ENCODE data around the gene MEIOB.

The MEIOB gene

GRCh38 chr16:1917056-1917664, 45.2 kb upstream of the MEIOB start:
- in situ Hi-C loops (cut with MboI; ENCODE audit: low sequenced_read_pairs, unreplicated experiment) = no loop called here
- no peak for TF ChIP-seq CTCF (IDR thresholded peaks at IDR 0.05; ENCODE audit: borderline replicate concordance, control extremely low read depth, extremely low read depth, insufficient read depth, missing control alignments)
- no peak for DNase-seq (ENCODE audit: low spot score)

GRCh38 chr16:1916640-1916990, 44.7 kb upstream of the MEIOB start:
- no peak for DNase-seq (ENCODE audit: low spot score)
- in situ Hi-C loops (cut with MboI; ENCODE audit: low sequenced_read_pairs, unreplicated experiment) = no loop called here
- TF ChIP-seq CTCF (IDR thresholded peaks at IDR 0.05; ENCODE audit: borderline replicate concordance, control extremely low read depth, extremely low read depth, insufficient read depth, missing control alignments) = no peak

GRCh38 chr16:1915732-1916639, 44.0 kb upstream of the MEIOB start:
- DNase-seq (ENCODE audit: low spot score) = no peak
- in situ Hi-C loops (cut with MboI; ENCODE audit: low sequenced_read_pairs, unreplicated experiment) = no loop called here
- TF ChIP-seq CTCF (IDR thresholded peaks at IDR 0.05; ENCODE audit: borderline replicate concordance, control extremely low read depth, extremely low read depth, insufficient read depth, missing control alignments) = no peak

GRCh38 chr16:1914988-1915387, 43.0 kb upstream of the MEIOB start:
- in situ Hi-C loops (cut with MboI; ENCODE audit: low sequenced_read_pairs, unreplicated experiment) = no loop called here
- no peak for DNase-seq (ENCODE audit: low spot score)
- TF ChIP-seq CTCF (IDR thresholded peaks at IDR 0.05; ENCODE audit: borderline replicate concordance, control extremely low read depth, extremely low read depth, insufficient read depth, missing control alignments) = no peak

- no peak for TF ChIP-seq CTCF (IDR thresholded peaks at IDR 0.05; ENCODE audit: borderline replicate concordance, control extremely low read depth, extremely low read depth, insufficient read depth, missing control alignments)
- no peak for DNase-seq (ENCODE audit: low spot score)
- in situ Hi-C loops (cut with MboI; ENCODE audit: low sequenced_read_pairs, unreplicated experiment) = no loop called here
Observed at GRCh38 chr16:1914084-1914608, 42.2 kb upstream of the MEIOB start.

- TF ChIP-seq CTCF (IDR thresholded peaks at IDR 0.05; ENCODE audit: borderline replicate concordance, control extremely low read depth, extremely low read depth, insufficient read depth, missing control alignments) = no peak
- DNase-seq (ENCODE audit: low spot score) = no peak
- in situ Hi-C loops (cut with MboI; ENCODE audit: low sequenced_read_pairs, unreplicated experiment) = no loop called here
Observed at GRCh38 chr16:1913327-1914083, 41.5 kb upstream of the MEIOB start.

Measured in GM13976 (cell line).